Measurements from ENCODE around the gene SH3GL3.

Gene SH3GL3

GRCh38 chr15:83556754-83557153 lies 109.6 kb downstream of the SH3GL3 start:
- Mint-ChIP-seq H3K27ac (no peak overlapping the region), H3K4me1 (ENCODE audit: low read depth) (no peaks in the 10 kb centered on the region), H3K36me3 (ENCODE audit: low read depth) (no peaks in the 10 kb centered on the region), H3K4me3 (no peak overlapping the region), H3K9me3 (no peaks in the 10 kb centered on the region), H3K27me3 (peaks cover 25% of the 10 kb centered on the region)

GRCh38 chr15:83558146-83558545 lies 111.0 kb downstream of the SH3GL3 start:
- H3K4me1 Mint-ChIP-seq (ENCODE audit: low read depth): no peaks in the 10 kb centered on the region
- peaks cover 23% of the 10 kb centered on the region for H3K27me3 Mint-ChIP-seq
- no peak overlapping the region for H3K27ac Mint-ChIP-seq
- H3K36me3 Mint-ChIP-seq (ENCODE audit: low read depth): no peaks in the 10 kb centered on the region
- H3K4me3 Mint-ChIP-seq: no peak overlapping the region
- H3K9me3 Mint-ChIP-seq: no peaks in the 10 kb centered on the region

- Mint-ChIP-seq H3K4me3 (no peak overlapping the region), H3K27me3 (peaks cover 22% of the 10 kb centered on the region), H3K36me3 (ENCODE audit: low read depth) (no peaks in the 10 kb centered on the region), H3K9me3 (no peaks in the 10 kb centered on the region), H3K4me1 (ENCODE audit: low read depth) (no peaks in the 10 kb centered on the region), H3K27ac (no peak overlapping the region)
Observed at GRCh38 chr15:83559310-83559966, 112.3 kb downstream of the SH3GL3 start.

GRCh38 chr15:83561661-83562060 lies 114.5 kb downstream of the SH3GL3 start:
- Mint-ChIP-seq H3K4me3 (no peak overlapping the region), H3K4me1 (ENCODE audit: low read depth) (no peaks in the 10 kb centered on the region), H3K36me3 (ENCODE audit: low read depth) (no peaks in the 10 kb centered on the region), H3K27me3 (peaks cover 25% of the 10 kb centered on the region), H3K9me3 (no peaks in the 10 kb centered on the region), H3K27ac (no peak overlapping the region)

GRCh38 chr15:83565138-83565537 lies 118.0 kb downstream of the SH3GL3 start:
- no peak overlapping the region for H3K27ac Mint-ChIP-seq
- H3K9me3 Mint-ChIP-seq: no peaks in the 10 kb centered on the region
- no peaks in the 10 kb centered on the region for H3K4me1 Mint-ChIP-seq (ENCODE audit: low read depth)
- no peaks in the 10 kb centered on the region for H3K36me3 Mint-ChIP-seq (ENCODE audit: low read depth)
- H3K27me3 Mint-ChIP-seq: peaks cover 6% of the 10 kb centered on the region
- no peak overlapping the region for H3K4me3 Mint-ChIP-seq

GRCh38 chr15:83565553-83566159 lies 118.5 kb downstream of the SH3GL3 start:
- Mint-ChIP-seq H3K27me3 (peaks cover 6% of the 10 kb centered on the region), H3K36me3 (ENCODE audit: low read depth) (no peaks in the 10 kb centered on the region), H3K27ac (no peak overlapping the region), H3K4me3 (no peak overlapping the region), H3K9me3 (no peaks in the 10 kb centered on the region), H3K4me1 (ENCODE audit: low read depth) (no peaks in the 10 kb centered on the region)

- Mint-ChIP-seq H3K27ac (no peak overlapping the region), H3K4me1 (ENCODE audit: low read depth) (no peaks in the 10 kb centered on the region), H3K9me3 (no peaks in the 10 kb centered on the region), H3K4me3 (no peak overlapping the region), H3K27me3 (peaks cover 6% of the 10 kb centered on the region), H3K36me3 (ENCODE audit: low read depth) (no peaks in the 10 kb centered on the region)
Observed at GRCh38 chr15:83567318-83567717, 120.2 kb downstream of the SH3GL3 start.

- H3K9me3 Mint-ChIP-seq: no peaks in the 10 kb centered on the region
- no peaks in the 10 kb centered on the region for H3K36me3 Mint-ChIP-seq (ENCODE audit: low read depth)
- H3K27ac Mint-ChIP-seq: no peak overlapping the region
- H3K4me3 Mint-ChIP-seq: no peak overlapping the region
- H3K27me3 Mint-ChIP-seq: peaks cover 5% of the 10 kb centered on the region
- no peaks in the 10 kb centered on the region for H3K4me1 Mint-ChIP-seq (ENCODE audit: low read depth)
Observed at GRCh38 chr15:83569341-83569740, 122.2 kb downstream of the SH3GL3 start.

- no peak overlapping the region for H3K27ac Mint-ChIP-seq
- peaks cover 4% of the 10 kb centered on the region for H3K27me3 Mint-ChIP-seq
- H3K36me3 Mint-ChIP-seq (ENCODE audit: low read depth): no peaks in the 10 kb centered on the region
- no peaks in the 10 kb centered on the region for H3K9me3 Mint-ChIP-seq
- H3K4me3 Mint-ChIP-seq: no peak overlapping the region
- no peaks in the 10 kb centered on the region for H3K4me1 Mint-ChIP-seq (ENCODE audit: low read depth)
Observed at GRCh38 chr15:83570756-83571155, 123.6 kb downstream of the SH3GL3 start.

GRCh38 chr15:83571820-83572707 lies 124.9 kb downstream of the SH3GL3 start:
- Mint-ChIP-seq H3K27me3 (peaks cover 4% of the 10 kb centered on the region), H3K9me3 (no peaks in the 10 kb centered on the region), H3K36me3 (ENCODE audit: low read depth) (no peaks in the 10 kb centered on the region), H3K4me1 (ENCODE audit: low read depth) (no peaks in the 10 kb centered on the region), H3K4me3 (no peak overlapping the region), H3K27ac (no peak overlapping the region)

GRCh38 chr15:83574345-83574744 lies 127.2 kb downstream of the SH3GL3 start:
- Mint-ChIP-seq H3K27ac (no peak overlapping the region), H3K4me1 (ENCODE audit: low read depth) (no peaks in the 10 kb centered on the region), H3K36me3 (ENCODE audit: low read depth) (no peaks in the 10 kb centered on the region)

GRCh38 chr15:83578691-83579090 lies 131.6 kb downstream of the SH3GL3 start:
- H3K4me3 Mint-ChIP-seq: no peak overlapping the region
- no peak overlapping the region for H3K27ac Mint-ChIP-seq
- H3K9me3 Mint-ChIP-seq: no peaks in the 10 kb centered on the region
- no peaks in the 10 kb centered on the region for H3K36me3 Mint-ChIP-seq (ENCODE audit: low read depth)
- H3K27me3 Mint-ChIP-seq: peaks cover 4% of the 10 kb centered on the region
- no peaks in the 10 kb centered on the region for H3K4me1 Mint-ChIP-seq (ENCODE audit: low read depth)

More at GRCh38 chr15:83574345-83574744, 127.2 kb downstream of the SH3GL3 start:
- H3K4me3 Mint-ChIP-seq: no peak overlapping the region
- H3K9me3 Mint-ChIP-seq: no peaks in the 10 kb centered on the region
- H3K27me3 Mint-ChIP-seq: peaks cover 4% of the 10 kb centered on the region

- no peak overlapping the region for H3K27ac Mint-ChIP-seq
- no peaks in the 10 kb centered on the region for H3K27me3 Mint-ChIP-seq
- no peaks in the 10 kb centered on the region for H3K9me3 Mint-ChIP-seq
- no peaks in the 10 kb centered on the region for H3K4me1 Mint-ChIP-seq (ENCODE audit: low read depth)
- no peak overlapping the region for H3K4me3 Mint-ChIP-seq
- no peaks in the 10 kb centered on the region for H3K36me3 Mint-ChIP-seq (ENCODE audit: low read depth)
Observed at GRCh38 chr15:83581381-83581780, 134.2 kb downstream of the SH3GL3 start.

- Mint-ChIP-seq H3K9me3 (no peaks in the 10 kb centered on the region), H3K36me3 (ENCODE audit: low read depth) (no peaks in the 10 kb centered on the region), H3K27ac (no peak overlapping the region), H3K4me1 (ENCODE audit: low read depth) (no peaks in the 10 kb centered on the region), H3K27me3 (no peaks in the 10 kb centered on the region), H3K4me3 (no peak overlapping the region)
Observed at GRCh38 chr15:83582381-83582780, 135.2 kb downstream of the SH3GL3 start.

- H3K9me3 Mint-ChIP-seq: no peaks in the 10 kb centered on the region
- no peaks in the 10 kb centered on the region for H3K27me3 Mint-ChIP-seq
- no peaks in the 10 kb centered on the region for H3K4me1 Mint-ChIP-seq (ENCODE audit: low read depth)
- H3K4me3 Mint-ChIP-seq: no peak overlapping the region
- H3K36me3 Mint-ChIP-seq (ENCODE audit: low read depth): no peaks in the 10 kb centered on the region
- H3K27ac Mint-ChIP-seq: no peak overlapping the region
Observed at GRCh38 chr15:83585601-83586335, 138.6 kb downstream of the SH3GL3 start.
